Uterus (tissue), 4 donors: ENCODE results near the gene AK5. TPM values are rescaled to one million over a fixed set of nuclear protein-coding genes. Genes with fewer than 3 reads are reported as not detected.

Experiments used
- DNase-seq, 2 donors: peaks; one replicate each; pipeline ENCODE4 v3.0.0-alpha.2; 2019 to 2020
- H3K27ac ChIP-seq, 2 donors: fragments of 200-600 bp; sonication (generic); 1 replicate in 1 of 2; 2 replicates in 1 of 2; pipeline ENCODE4 v1.5.1; 2016 to 2018
- H3K27me3 ChIP-seq, 2 donors: fragments of 200-600 bp; sonication (generic); one replicate each; pipeline ENCODE4 v1.5.1; 2018 to 2019; ENCODE audit warnings: control low read depth in 1 of 2
- H3K36me3 ChIP-seq, 2 donors: fragments of 200-600 bp; sonication (generic); one replicate each; pipeline ENCODE4 v1.5.1; 2019; ENCODE audit warnings: control low read depth in 1 of 2
- H3K4me1 ChIP-seq, 2 donors: fragments of 200-600 bp; sonication (generic); one replicate each; pipeline ENCODE4 v1.5.1; 2018 to 2019; ENCODE audit warnings: control low read depth in 1 of 2
- H3K4me3 ChIP-seq, 2 donors: fragments of 200-600 bp; sonication (generic); 1 replicate in 1 of 2; 2 replicates in 1 of 2; pipeline ENCODE4 v1.5.1; 2018 to 2019; ENCODE audit warnings: mild to moderate bottlenecking in 1 of 2
- H3K9me3 ChIP-seq, 2 donors: fragments of 200-600 bp; sonication (generic); one replicate each; pipeline ENCODE4 v1.5.1; 2019; ENCODE audit warnings: control low read depth in 1 of 2
- POLR2A ChIP-seq, 2 donors: fragments of 450-650 bp; IDR thresholded peaks; one replicate each; pipeline ENCODE4 v1.6.1; 2016; ENCODE audit warnings: antibody characterized with exemption in 2 of 2, mild to moderate bottlenecking in 1 of 2, moderate library complexity in 1 of 2
- intact Hi-C: fragments of 100-400 bp; cut with DNase I; formaldehyde crosslinking; loops from one replicate; pipeline ENCODE4 v1.15.1; 2023; ENCODE audit warnings: low total_unique reads
- total RNA-seq, 4 donors: library from RNA; depleted of rRNA in 3 of 4; stranded (reverse); fragments of >200 nt in 3 of 4; gene quantifications; one replicate each; pipeline versions ENCODE4 v1.1.0 to v1.2.4, GENCODE V29; 2014 to 2023
- TF ChIP-seq, protein P1 (sequence below), 4 experiments: fragments of 200-600 bp in 2 of 4; fragments of 450-650 bp in 2 of 4; sonication (generic) in 2 of 4; IDR thresholded peaks; one replicate each; pipeline ENCODE4 v1.5.1; 2016 to 2019; ENCODE audit warnings: antibody characterized with exemption in 4 of 4, mild to moderate bottlenecking in 2 of 4, moderate library complexity in 1 of 4
- donor health status: DM: yes; HTN: yes; CAD: no.

Gene AK5
- total RNA-seq, 4 donors from 2014 or later = 0.88 to 4.6 TPM; not detected in 2

- Histone ChIP-seq H3K27ac (no peak overlapping the region), H3K4me1 (no peaks in the 10 kb centered on the region), H3K4me3 (no peak overlapping the region), H3K27me3 (no peaks in the 10 kb centered on the region), H3K36me3 (no peaks in the 10 kb centered on the region), H3K9me3 (no peaks in the 10 kb centered on the region)
- TF ChIP-seq, protein P1, sequence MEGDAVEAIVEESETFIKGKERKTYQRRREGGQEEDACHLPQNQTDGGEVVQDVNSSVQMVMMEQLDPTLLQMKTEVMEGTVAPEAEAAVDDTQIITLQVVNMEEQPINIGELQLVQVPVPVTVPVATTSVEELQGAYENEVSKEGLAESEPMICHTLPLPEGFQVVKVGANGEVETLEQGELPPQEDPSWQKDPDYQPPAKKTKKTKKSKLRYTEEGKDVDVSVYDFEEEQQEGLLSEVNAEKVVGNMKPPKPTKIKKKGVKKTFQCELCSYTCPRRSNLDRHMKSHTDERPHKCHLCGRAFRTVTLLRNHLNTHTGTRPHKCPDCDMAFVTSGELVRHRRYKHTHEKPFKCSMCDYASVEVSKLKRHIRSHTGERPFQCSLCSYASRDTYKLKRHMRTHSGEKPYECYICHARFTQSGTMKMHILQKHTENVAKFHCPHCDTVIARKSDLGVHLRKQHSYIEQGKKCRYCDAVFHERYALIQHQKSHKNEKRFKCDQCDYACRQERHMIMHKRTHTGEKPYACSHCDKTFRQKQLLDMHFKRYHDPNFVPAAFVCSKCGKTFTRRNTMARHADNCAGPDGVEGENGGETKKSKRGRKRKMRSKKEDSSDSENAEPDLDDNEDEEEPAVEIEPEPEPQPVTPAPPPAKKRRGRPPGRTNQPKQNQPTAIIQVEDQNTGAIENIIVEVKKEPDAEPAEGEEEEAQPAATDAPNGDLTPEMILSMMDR (IDR thresholded peaks at IDR 0.05) = no peak
- TF ChIP-seq POLR2A (IDR thresholded peaks at IDR 0.05) = no peak
- intact Hi-C loops = no loop called here
- DNase-seq = no peak
These were observed 2.0 kb downstream of the AK5 start for GRCh38 chr1:77283701-77284425.

- Histone ChIP-seq H3K27me3 (no peaks in the 10 kb centered on the region), H3K4me1 (no peaks in the 10 kb centered on the region), H3K9me3 (no peaks in the 10 kb centered on the region), H3K27ac (no peak overlapping the region), H3K36me3 (no peaks in the 10 kb centered on the region), H3K4me3 (no peak overlapping the region)
- intact Hi-C loops = no loop called here
- no peak for TF ChIP-seq POLR2A (IDR thresholded peaks at IDR 0.05)
- TF ChIP-seq, protein P1 (IDR thresholded peaks at IDR 0.05) = no peak
- no peak for DNase-seq
These were observed 5.7 kb downstream of the AK5 start for GRCh38 chr1:77287535-77287934.

GRCh38 chr1:77288275-77288674 lies 6.5 kb downstream of the AK5 start:
- H3K27me3 ChIP-seq = no peaks in the 10 kb centered on the region
- no peaks in the 10 kb centered on the region for H3K4me1 ChIP-seq
- intact Hi-C loops = no loop called here
- TF ChIP-seq POLR2A (IDR thresholded peaks at IDR 0.05) = no peak
- TF ChIP-seq, protein P1 (IDR thresholded peaks at IDR 0.05) = no peak
- no peak overlapping the region for H3K27ac ChIP-seq
- no peak overlapping the region for H3K4me3 ChIP-seq
- DNase-seq = no peak
- H3K9me3 ChIP-seq = no peaks in the 10 kb centered on the region
- H3K36me3 ChIP-seq = no peaks in the 10 kb centered on the region

DNA sequence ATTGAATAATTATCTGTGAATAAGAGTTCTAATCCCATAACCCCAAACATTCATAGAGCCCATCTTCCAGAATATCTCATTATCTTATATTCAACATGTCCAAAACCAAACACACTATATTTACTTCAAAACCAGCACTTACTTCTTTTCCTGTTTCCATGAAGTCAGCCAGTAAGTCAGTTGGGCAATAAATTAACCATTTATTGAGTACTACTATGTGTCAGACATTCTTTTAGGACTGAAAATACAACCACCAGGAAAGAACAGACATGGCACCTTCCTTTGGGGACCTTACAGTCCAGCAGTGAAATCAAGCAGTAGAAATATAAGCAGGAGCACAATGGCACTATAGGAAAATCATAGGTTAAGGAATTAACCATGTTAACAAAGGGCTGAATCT lies 8.8 kb downstream of the AK5 start:
- Histone ChIP-seq H3K36me3 (no peaks in the 10 kb centered on the region), H3K27ac (no peak overlapping the region), H3K4me1 (no peaks in the 10 kb centered on the region), H3K27me3 (no peaks in the 10 kb centered on the region), H3K9me3 (no peaks in the 10 kb centered on the region), H3K4me3 (no peak overlapping the region)
- no peak for DNase-seq
- TF ChIP-seq, protein P1 (IDR thresholded peaks at IDR 0.05) = no peak
- intact Hi-C loops = no loop called here

DNA sequence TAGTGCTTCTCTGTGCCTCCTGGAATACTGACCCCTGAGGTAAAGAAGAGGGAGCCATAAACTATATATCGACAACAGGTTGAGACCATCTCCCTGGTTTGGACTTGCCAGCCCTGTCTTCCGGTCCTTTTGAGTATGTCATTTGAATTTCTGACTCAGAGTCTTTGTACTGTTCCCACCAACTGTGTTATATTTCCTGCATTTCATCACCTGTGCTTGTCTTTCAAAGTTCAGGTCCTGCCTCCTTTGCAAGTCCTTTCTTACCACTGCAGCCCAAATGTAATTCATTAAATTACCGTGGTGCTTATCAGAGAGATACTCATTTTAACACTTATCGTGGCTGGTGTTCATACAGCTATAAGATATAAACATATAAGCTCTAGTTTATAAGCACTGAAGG lies 10.7 kb downstream of the AK5 start:
- H3K27ac ChIP-seq = no peak overlapping the region
- TF ChIP-seq, protein P1 (IDR thresholded peaks at IDR 0.05) = no peak
- no peak for TF ChIP-seq POLR2A (IDR thresholded peaks at IDR 0.05)
- H3K27me3 ChIP-seq = no peaks in the 10 kb centered on the region
- H3K36me3 ChIP-seq = no peaks in the 10 kb centered on the region
- no peaks in the 10 kb centered on the region for H3K9me3 ChIP-seq
- no peak for DNase-seq
- intact Hi-C loops = no loop called here
- H3K4me1 ChIP-seq = no peaks in the 10 kb centered on the region
- no peak overlapping the region for H3K4me3 ChIP-seq
